Activated CD4-positive, alpha-beta T cell treated with anti-CD3 and anti-CD28 coated beads, Interleukin-2, amount 10 ng/mL, durations not matched to agents 7 days and 5 days (primary cell): ENCODE data around the gene FBXO4. TPM values are rescaled to one million over a fixed set of nuclear protein-coding genes. Genes with fewer than 3 reads are reported as not detected.
A peak's percentile ranks its signal among the peaks of the same experiment; 100 is the strongest.

Source experiments
- CTCF ChIA-PET: fragments of 350-600 bp; sonication (Branson Sonifier 250); formaldehyde crosslinking; loops from one replicate; lab custom pipeline; 2021; ENCODE audit warnings: antibody characterized with exemption; lab: Charles Lee
- POLR2A ChIA-PET: fragments of 350-600 bp; sonication (Branson Sonifier 250); formaldehyde crosslinking; loops from one replicate; lab custom pipeline; 2021; ENCODE audit warnings: antibody characterized with exemption; lab: Charles Lee
- DNase-seq: peaks from one replicate; pipeline ENCODE4 v3.0.0-alpha.2; 2020
- H3K27ac Mint-ChIP-seq: one replicate; pipeline ENCODE4 v1.8.0; 2021; ENCODE audit warnings: mild to moderate bottlenecking, moderate library complexity, mixed read lengths
- H3K27me3 Mint-ChIP-seq: one replicate; pipeline ENCODE4 v1.8.0; 2021; ENCODE audit warnings: mixed read lengths
- H3K36me3 Mint-ChIP-seq: one replicate; pipeline ENCODE4 v1.8.0; 2021; ENCODE audit warnings: low read depth, mixed read lengths
- H3K4me1 Mint-ChIP-seq: one replicate; pipeline ENCODE4 v1.8.0; 2021; ENCODE audit warnings: mixed read lengths
- H3K4me3 Mint-ChIP-seq: one replicate; pipeline ENCODE4 v1.8.0; 2021; ENCODE audit warnings: mild to moderate bottlenecking, moderate library complexity, mixed read lengths
- H3K9me3 Mint-ChIP-seq: one replicate; pipeline ENCODE4 v1.8.0; 2021; ENCODE audit warnings: mixed read lengths
- total RNA-seq, 2 experiments: library from RNA; stranded (reverse); gene quantifications; one replicate each; pipeline ENCODE4 v1.2.3, GENCODE V29; 2021

Gene FBXO4
- 10 to 100 TPM; 13.9 to 14.8 TPM for total RNA-seq

DNA sequence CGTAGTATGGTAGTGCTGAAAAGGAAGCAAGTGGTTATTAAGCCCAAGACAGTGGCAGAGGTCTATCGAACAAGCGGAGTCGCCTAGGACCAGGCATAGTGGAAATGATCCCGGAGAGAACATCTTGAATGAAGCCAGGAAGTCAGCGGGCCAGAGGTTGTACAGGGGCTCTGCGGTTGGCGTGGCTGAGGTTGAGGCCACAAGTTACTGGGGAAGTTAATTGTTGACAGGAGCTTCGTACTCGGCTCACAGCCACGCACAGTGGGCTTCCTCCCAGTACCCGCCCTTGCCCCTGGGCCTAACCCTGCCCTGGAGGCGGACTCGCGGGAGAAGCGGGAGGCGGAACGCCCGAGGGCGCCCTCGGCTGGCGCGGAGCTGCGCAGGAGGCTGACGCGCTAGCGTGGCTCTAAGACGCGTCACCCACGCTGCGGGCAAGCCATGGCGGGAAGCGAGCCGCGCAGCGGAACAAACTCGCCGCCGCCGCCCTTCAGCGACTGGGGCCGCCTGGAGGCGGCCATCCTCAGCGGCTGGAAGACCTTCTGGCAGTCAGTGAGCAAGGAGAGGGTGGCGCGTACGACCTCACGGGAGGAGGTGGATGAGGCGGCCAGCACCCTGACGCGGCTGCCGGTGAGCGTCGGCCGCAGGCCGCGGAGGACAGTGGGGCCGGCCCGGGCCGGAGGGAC, at the start of gene FBXO4:
FBXO4 (plus strand) TSS at position 410 of the 683 bp plus-strand sequence; CDS start at position 439, 29 bp downstream.
- Mint-ChIP-seq H3K27me3 (no peaks in the 10 kb centered on the region), H3K27ac (peak within 1 kb of the TSS; percentile 95), H3K36me3 (peaks cover 21% of the 10 kb centered on the region), H3K9me3 (no peaks in the 10 kb centered on the region), H3K4me3 (peak within 1 kb of the TSS; percentile 87), H3K4me1 (peaks cover 25% of the 10 kb centered on the region)
- CTCF ChIA-PET, result interaction anchor here (0.7 to 1.7 kb wide), 13 partner anchors 11 to 132 kb away, joined by 3 to 5 read pairs (median 3); partner anchors contain the start of gene RIMOC1
- DNase-seq, result peak; percentile 89
- POLR2A ChIA-PET, result interaction anchor here (0.6 to 0.9 kb wide), 2 partner anchors 21 to 826 kb away, joined by 3 to 9 read pairs; partner anchors contain the start of gene RIMOC1

GRCh38 chr5:41876678-41877077, 48.4 kb upstream of the FBXO4 start:
- H3K27ac Mint-ChIP-seq, result no peak overlapping the region
- peaks cover 2% of the 10 kb centered on the region for H3K36me3 Mint-ChIP-seq
- no peak for DNase-seq
- CTCF ChIA-PET, result interaction anchor here (1.1 to 1.3 kb wide), 4 partner anchors 9 to 49 kb away, joined by 3 to 5 read pairs (median 4); partner anchors contain the start of gene FBXO4
- no peaks in the 10 kb centered on the region for H3K27me3 Mint-ChIP-seq
- POLR2A ChIA-PET, result interaction anchor here (0.9 kb wide), 1 partner anchor 27 kb away, joined by 3 read pairs; the partner anchor contains the start of gene RIMOC1
- peaks cover 2% of the 10 kb centered on the region for H3K9me3 Mint-ChIP-seq
- no peak overlapping the region for H3K4me3 Mint-ChIP-seq
- peaks cover 11% of the 10 kb centered on the region for H3K4me1 Mint-ChIP-seq

- Mint-ChIP-seq H3K4me3 (no peak overlapping the region), H3K36me3 (peaks cover 2% of the 10 kb centered on the region), H3K27ac (no peak overlapping the region), H3K27me3 (no peaks in the 10 kb centered on the region), H3K9me3 (peaks cover 2% of the 10 kb centered on the region), H3K4me1 (peaks cover 11% of the 10 kb centered on the region)
- DNase-seq, result no peak
- ChIA-PET CTCF (interaction anchor here (1.2 kb wide), 1 partner anchor 8 kb away, joined by 5 read pairs; no protein-coding TSS in a partner anchor), POLR2A (no interaction called here)
These were observed 47.7 kb upstream of the FBXO4 start for GRCh38 chr5:41877408-41877807.

- Mint-ChIP-seq H3K27me3 (no peaks in the 10 kb centered on the region), H3K36me3 (peaks cover 2% of the 10 kb centered on the region), H3K4me1 (peaks cover 11% of the 10 kb centered on the region), H3K4me3 (no peak overlapping the region), H3K27ac (no peak overlapping the region), H3K9me3 (peaks cover 2% of the 10 kb centered on the region)
- POLR2A ChIA-PET, result no interaction called here
- CTCF ChIA-PET, result no interaction called here
- DNase-seq, result no peak
These were observed 46.9 kb upstream of the FBXO4 start for GRCh38 chr5:41878173-41878572.

- peaks cover 2% of the 10 kb centered on the region for H3K9me3 Mint-ChIP-seq
- peaks cover 11% of the 10 kb centered on the region for H3K4me1 Mint-ChIP-seq
- H3K27me3 Mint-ChIP-seq, result no peaks in the 10 kb centered on the region
- peaks cover 2% of the 10 kb centered on the region for H3K36me3 Mint-ChIP-seq
- H3K4me3 Mint-ChIP-seq, result no peak overlapping the region
- no peak for DNase-seq
- ChIA-PET CTCF (interaction anchor here (1.0 kb wide), 1 partner anchor 20 kb away, joined by 3 read pairs; no protein-coding TSS in a partner anchor), POLR2A (no interaction called here)
- no peak overlapping the region for H3K27ac Mint-ChIP-seq
These were observed 46.2 kb upstream of the FBXO4 start for GRCh38 chr5:41878643-41879478.

- CTCF ChIA-PET, result no interaction called here
- Mint-ChIP-seq H3K4me3 (no peak overlapping the region), H3K27me3 (peaks cover 4% of the 10 kb centered on the region), H3K4me1 (no peaks in the 10 kb centered on the region), H3K27ac (no peak overlapping the region), H3K36me3 (no peaks in the 10 kb centered on the region), H3K9me3 (no peaks in the 10 kb centered on the region)
- no peak for DNase-seq
- POLR2A ChIA-PET, result no interaction called here
These were observed 42.3 kb upstream of the FBXO4 start for GRCh38 chr5:41882765-41883164.

DNA sequence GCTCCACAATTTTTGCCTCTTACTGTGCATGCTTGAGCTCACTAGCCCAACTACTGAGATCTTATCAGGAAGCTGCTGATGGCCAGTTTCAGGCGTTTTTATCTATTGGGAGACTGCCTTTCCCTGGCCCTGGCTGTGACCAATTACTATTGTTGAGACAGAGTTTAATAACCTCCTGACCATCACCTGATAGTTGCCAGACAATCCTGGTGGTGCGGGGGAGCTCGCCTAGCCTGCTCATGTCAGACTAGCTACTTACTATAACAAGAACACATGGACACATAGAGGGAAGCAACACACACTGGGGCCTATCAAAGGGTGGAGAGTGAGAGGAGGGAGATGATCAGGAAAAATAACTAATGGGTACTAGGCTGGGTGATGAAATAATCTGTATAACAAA, 41.8 kb upstream of the FBXO4 start:
- DNase-seq, result no peak
- Mint-ChIP-seq H3K27ac (no peak overlapping the region), H3K4me1 (no peaks in the 10 kb centered on the region), H3K9me3 (no peaks in the 10 kb centered on the region), H3K27me3 (peaks cover 8% of the 10 kb centered on the region), H3K36me3 (no peaks in the 10 kb centered on the region), H3K4me3 (no peak overlapping the region)
- CTCF ChIA-PET, result interaction anchor here (1.0 kb wide), 1 partner anchor 21 kb away, joined by 3 read pairs; the partner anchor contains the start of gene RIMOC1
- POLR2A ChIA-PET, result no interaction called here

- H3K4me1 Mint-ChIP-seq, result no peaks in the 10 kb centered on the region
- no peak for DNase-seq
- no peaks in the 10 kb centered on the region for H3K36me3 Mint-ChIP-seq
- no peak overlapping the region for H3K4me3 Mint-ChIP-seq
- H3K9me3 Mint-ChIP-seq, result no peaks in the 10 kb centered on the region
- no peak overlapping the region for H3K27ac Mint-ChIP-seq
- CTCF ChIA-PET, result interaction anchor here (1.0 kb wide), 1 partner anchor 20 kb away, joined by 3 read pairs; the partner anchor contains the start of gene RIMOC1
- H3K27me3 Mint-ChIP-seq, result peaks cover 14% of the 10 kb centered on the region
- POLR2A ChIA-PET, result no interaction called here
These were observed 41.1 kb upstream of the FBXO4 start for GRCh38 chr5:41883936-41884335.

DNA sequence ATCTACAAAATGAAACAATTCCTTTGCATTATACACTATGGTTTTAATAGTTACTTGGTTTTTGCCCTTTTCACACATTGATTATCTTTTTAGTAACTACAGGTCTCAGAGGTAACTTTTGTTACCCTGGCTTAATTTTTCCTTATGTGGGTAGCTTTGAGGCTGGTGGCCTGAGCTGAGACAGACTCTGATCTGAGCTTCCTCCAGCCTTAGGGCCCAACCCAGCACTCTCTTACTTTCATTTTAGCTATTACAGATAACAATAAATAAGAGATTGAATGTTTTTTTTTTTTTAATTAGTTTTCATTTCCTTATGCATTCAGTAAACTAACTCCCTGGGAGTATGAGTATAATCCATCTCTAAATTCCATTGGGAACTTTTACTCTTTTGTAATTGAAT, 39.8 kb upstream of the FBXO4 start:
- DNase-seq, result no peak
- POLR2A ChIA-PET, result interaction anchor here (0.7 to 0.9 kb wide), 2 partner anchors 19 to 1135 kb away, joined by 3 read pairs; partner anchors contain the start of gene RIMOC1
- Mint-ChIP-seq H3K4me3 (no peak overlapping the region), H3K36me3 (no peaks in the 10 kb centered on the region), H3K9me3 (no peaks in the 10 kb centered on the region), H3K4me1 (no peaks in the 10 kb centered on the region), H3K27ac (no peak overlapping the region), H3K27me3 (peaks cover 19% of the 10 kb centered on the region)
- CTCF ChIA-PET, result interaction anchor here (0.9 to 1.0 kb wide), 3 partner anchors 8 to 11 kb away, joined by 3 to 5 read pairs (median 3); no protein-coding TSS in a partner anchor

GRCh38 chr5:41891066-41891707, 33.9 kb upstream of the FBXO4 start:
- H3K27me3 Mint-ChIP-seq, result peaks cover 30% of the 10 kb centered on the region
- peaks cover 22% of the 10 kb centered on the region for H3K4me1 Mint-ChIP-seq
- POLR2A ChIA-PET, result no interaction called here
- H3K36me3 Mint-ChIP-seq, result peaks cover 5% of the 10 kb centered on the region
- no peak for DNase-seq
- peaks cover 2% of the 10 kb centered on the region for H3K9me3 Mint-ChIP-seq
- CTCF ChIA-PET, result interaction anchor here (0.5 kb wide), 1 partner anchor 1059 kb away, joined by 3 read pairs; no protein-coding TSS in a partner anchor
- H3K27ac Mint-ChIP-seq, result no peak overlapping the region
- H3K4me3 Mint-ChIP-seq, result no peak overlapping the region

GRCh38 chr5:41892031-41892430, 33.0 kb upstream of the FBXO4 start:
- Mint-ChIP-seq H3K27ac (no peak overlapping the region), H3K27me3 (peaks cover 38% of the 10 kb centered on the region), H3K4me1 (peaks cover 22% of the 10 kb centered on the region), H3K9me3 (peaks cover 2% of the 10 kb centered on the region), H3K36me3 (peaks cover 7% of the 10 kb centered on the region), H3K4me3 (no peak overlapping the region)
- POLR2A ChIA-PET, result interaction anchor here (0.7 kb wide), 1 partner anchor 1647 kb away, joined by 3 read pairs; no protein-coding TSS in a partner anchor
- CTCF ChIA-PET, result interaction anchor here (1.1 kb wide), 1 partner anchor 99 kb away, joined by 3 read pairs; no protein-coding TSS in a partner anchor
- no peak for DNase-seq
